ENCODE measurements around the gene TUBB. TPM values are rescaled to one million over a fixed set of nuclear protein-coding genes. Genes with fewer than 3 reads are reported as not detected.

TUBB gene
- total and polyA plus RNA-seq, 9 of the 15 experiments (the other 6 are each of a cell fraction or from before 2014, with no cell fraction given) = 971 to 2,870 (median 1,478) TPM

- TF ChIP-seq, protein P1, sequence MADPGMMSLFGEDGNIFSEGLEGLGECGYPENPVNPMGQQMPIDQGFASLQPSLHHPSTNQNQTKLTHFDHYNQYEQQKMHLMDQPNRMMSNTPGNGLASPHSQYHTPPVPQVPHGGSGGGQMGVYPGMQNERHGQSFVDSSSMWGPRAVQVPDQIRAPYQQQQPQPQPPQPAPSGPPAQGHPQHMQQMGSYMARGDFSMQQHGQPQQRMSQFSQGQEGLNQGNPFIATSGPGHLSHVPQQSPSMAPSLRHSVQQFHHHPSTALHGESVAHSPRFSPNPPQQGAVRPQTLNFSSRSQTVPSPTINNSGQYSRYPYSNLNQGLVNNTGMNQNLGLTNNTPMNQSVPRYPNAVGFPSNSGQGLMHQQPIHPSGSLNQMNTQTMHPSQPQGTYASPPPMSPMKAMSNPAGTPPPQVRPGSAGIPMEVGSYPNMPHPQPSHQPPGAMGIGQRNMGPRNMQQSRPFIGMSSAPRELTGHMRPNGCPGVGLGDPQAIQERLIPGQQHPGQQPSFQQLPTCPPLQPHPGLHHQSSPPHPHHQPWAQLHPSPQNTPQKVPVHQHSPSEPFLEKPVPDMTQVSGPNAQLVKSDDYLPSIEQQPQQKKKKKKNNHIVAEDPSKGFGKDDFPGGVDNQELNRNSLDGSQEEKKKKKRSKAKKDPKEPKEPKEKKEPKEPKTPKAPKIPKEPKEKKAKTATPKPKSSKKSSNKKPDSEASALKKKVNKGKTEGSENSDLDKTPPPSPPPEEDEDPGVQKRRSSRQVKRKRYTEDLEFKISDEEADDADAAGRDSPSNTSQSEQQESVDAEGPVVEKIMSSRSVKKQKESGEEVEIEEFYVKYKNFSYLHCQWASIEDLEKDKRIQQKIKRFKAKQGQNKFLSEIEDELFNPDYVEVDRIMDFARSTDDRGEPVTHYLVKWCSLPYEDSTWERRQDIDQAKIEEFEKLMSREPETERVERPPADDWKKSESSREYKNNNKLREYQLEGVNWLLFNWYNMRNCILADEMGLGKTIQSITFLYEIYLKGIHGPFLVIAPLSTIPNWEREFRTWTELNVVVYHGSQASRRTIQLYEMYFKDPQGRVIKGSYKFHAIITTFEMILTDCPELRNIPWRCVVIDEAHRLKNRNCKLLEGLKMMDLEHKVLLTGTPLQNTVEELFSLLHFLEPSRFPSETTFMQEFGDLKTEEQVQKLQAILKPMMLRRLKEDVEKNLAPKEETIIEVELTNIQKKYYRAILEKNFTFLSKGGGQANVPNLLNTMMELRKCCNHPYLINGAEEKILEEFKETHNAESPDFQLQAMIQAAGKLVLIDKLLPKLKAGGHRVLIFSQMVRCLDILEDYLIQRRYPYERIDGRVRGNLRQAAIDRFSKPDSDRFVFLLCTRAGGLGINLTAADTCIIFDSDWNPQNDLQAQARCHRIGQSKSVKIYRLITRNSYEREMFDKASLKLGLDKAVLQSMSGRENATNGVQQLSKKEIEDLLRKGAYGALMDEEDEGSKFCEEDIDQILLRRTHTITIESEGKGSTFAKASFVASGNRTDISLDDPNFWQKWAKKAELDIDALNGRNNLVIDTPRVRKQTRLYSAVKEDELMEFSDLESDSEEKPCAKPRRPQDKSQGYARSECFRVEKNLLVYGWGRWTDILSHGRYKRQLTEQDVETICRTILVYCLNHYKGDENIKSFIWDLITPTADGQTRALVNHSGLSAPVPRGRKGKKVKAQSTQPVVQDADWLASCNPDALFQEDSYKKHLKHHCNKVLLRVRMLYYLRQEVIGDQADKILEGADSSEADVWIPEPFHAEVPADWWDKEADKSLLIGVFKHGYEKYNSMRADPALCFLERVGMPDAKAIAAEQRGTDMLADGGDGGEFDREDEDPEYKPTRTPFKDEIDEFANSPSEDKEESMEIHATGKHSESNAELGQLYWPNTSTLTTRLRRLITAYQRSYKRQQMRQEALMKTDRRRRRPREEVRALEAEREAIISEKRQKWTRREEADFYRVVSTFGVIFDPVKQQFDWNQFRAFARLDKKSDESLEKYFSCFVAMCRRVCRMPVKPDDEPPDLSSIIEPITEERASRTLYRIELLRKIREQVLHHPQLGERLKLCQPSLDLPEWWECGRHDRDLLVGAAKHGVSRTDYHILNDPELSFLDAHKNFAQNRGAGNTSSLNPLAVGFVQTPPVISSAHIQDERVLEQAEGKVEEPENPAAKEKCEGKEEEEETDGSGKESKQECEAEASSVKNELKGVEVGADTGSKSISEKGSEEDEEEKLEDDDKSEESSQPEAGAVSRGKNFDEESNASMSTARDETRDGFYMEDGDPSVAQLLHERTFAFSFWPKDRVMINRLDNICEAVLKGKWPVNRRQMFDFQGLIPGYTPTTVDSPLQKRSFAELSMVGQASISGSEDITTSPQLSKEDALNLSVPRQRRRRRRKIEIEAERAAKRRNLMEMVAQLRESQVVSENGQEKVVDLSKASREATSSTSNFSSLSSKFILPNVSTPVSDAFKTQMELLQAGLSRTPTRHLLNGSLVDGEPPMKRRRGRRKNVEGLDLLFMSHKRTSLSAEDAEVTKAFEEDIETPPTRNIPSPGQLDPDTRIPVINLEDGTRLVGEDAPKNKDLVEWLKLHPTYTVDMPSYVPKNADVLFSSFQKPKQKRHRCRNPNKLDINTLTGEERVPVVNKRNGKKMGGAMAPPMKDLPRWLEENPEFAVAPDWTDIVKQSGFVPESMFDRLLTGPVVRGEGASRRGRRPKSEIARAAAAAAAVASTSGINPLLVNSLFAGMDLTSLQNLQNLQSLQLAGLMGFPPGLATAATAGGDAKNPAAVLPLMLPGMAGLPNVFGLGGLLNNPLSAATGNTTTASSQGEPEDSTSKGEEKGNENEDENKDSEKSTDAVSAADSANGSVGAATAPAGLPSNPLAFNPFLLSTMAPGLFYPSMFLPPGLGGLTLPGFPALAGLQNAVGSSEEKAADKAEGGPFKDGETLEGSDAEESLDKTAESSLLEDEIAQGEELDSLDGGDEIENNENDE (IDR thresholded peaks at IDR 0.05; ENCODE audit: low read depth, low read length) = no peak
- TF ChIP-seq ATF7 (IDR thresholded peaks at IDR 0.05) (no peak), SIRT6 (IDR thresholded peaks at IDR 0.05; ENCODE audit: low read depth, low read length) (no peak)
- TF ChIP-seq, protein P2, sequence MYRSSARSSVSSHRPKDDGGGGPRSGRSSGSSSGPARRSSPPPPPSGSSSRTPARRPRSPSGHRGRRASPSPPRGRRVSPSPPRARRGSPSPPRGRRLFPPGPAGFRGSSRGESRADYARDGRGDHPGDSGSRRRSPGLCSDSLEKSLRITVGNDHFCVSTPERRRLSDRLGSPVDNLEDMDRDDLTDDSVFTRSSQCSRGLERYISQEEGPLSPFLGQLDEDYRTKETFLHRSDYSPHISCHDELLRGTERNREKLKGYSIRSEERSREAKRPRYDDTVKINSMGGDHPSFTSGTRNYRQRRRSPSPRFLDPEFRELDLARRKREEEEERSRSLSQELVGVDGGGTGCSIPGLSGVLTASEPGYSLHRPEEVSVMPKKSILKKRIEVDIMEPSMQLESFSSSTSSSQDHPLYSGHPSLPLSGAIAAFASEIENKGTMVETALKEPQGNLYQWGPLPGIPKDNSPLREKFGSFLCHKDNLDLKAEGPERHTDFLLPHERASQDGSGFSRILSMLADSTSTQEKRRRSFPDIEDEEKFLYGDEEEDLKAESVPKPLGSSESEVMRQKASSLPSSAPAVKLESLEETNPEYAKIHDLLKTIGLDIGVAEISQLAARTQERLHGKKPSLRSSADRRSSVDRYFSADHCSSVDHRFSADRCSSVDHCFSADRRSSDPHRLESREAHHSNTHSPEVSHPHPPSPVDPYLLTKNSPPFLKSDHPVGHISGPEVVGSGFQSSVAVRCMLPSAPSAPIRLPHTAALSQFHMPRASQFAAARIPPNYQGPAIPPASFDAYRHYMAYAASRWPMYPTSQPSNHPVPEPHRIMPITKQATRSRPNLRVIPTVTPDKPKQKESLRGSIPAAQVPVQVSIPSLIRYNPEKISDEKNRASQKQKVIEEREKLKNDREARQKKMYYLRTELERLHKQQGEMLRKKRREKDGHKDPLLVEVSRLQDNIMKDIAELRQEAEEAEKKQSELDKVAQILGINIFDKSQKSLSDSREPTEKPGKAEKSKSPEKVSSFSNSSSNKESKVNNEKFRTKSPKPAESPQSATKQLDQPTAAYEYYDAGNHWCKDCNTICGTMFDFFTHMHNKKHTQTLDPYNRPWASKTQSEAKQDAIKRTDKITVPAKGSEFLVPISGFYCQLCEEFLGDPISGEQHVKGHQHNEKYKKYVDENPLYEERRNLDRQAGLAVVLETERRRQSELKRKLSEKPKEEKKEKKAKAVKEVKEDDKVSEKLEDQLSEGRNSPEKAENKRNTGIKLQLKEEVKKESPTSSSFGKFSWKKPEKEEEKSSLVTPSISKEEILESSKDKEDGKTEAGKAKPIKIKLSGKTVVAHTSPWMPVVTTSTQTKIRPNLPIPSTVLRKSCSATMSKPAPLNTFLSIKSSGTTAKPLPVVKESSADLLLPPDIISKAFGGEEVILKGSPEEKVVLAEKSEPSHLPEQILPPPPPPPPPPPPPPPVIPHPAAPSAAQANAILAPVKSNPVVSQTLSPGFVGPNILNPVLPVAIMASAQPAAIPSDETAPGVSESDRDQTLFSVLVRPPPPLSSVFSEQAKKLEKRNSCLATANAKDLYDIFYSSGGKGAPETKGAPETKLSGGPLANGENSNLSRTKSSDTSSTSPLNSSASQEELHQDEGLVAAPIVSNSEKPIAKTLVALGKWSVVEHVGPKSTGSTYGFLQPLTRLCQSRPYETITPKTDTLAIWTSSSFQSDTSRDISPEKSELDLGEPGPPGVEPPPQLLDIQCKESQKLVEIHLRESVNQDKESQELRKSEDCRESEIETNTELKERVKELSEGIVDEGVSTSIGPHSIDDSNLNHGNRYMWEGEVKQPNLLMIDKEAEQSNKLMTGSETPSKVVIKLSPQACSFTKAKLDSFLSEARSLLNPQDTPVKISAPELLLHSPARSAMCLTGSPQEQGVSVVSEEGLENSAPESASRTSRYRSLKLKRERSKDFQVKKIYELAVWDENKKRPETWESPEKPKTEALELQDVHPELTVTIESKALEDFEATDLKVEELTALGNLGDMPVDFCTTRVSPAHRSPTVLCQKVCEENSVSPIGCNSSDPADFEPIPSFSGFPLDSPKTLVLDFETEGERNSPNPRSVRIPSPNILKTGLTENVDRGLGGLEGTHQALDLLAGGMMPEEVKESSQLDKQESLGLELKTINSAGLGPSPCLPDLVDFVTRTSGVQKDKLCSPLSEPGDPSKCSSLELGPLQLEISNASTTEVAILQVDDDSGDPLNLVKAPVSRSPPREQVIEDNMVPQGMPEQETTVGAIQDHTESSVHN (IDR thresholded peaks at IDR 0.05; ENCODE audit: borderline replicate concordance in 1 of 2, low read depth in 1 of 2) = no peak
Observed at GRCh38 chr6:30763618-30764489, 43.7 kb downstream of the TUBB start (continued).

Data from K562 (cell line).